Left cardiac atrium (tissue), 4 donors: ENCODE measurements around the gene TXN. TPM values are rescaled to one million over a fixed set of nuclear protein-coding genes. Genes with fewer than 3 reads are reported as not detected.
"Not testable (repeated sequence)": the region's sequence is repeated elsewhere in the genome, so short reads cannot be mapped to it uniquely, and the experiment has no call there.

ENCODE experiments used
- ATAC-seq, 2 donors: fragments of 200-7000 bp; cut with Tn5 transposase; one replicate each; pipeline ENCODE4 v1.9.1; 2020; ENCODE audit warnings: mild to moderate bottlenecking in 2 of 2, moderate library complexity in 2 of 2
- DNase-seq: peaks from one replicate; pipeline ENCODE4 v3.0.0-alpha.2; 2020
- intact Hi-C, 2 donors: fragments of 100-400 bp; cut with DNase I; formaldehyde crosslinking; loops; one replicate each; pipeline versions ENCODE4 v1.14.1 to v1.15.1; 2022 to 2023
- total RNA-seq, 2 donors: library from RNA; stranded (reverse); fragmentation: NEBNext Ultra II Directional; extraction: Animal tissue kit (Norgen Biotek cat#: 25700); gene quantifications; one replicate each; pipeline ENCODE4 v1.2.1, GENCODE V29; 2021
- donor health status: DM: no; HTN: yes; CAD: no.
- donor health status: DM: no; HTN: yes; CAD: no; lungs with severe emphysema.
- donor health status: DM: yes; HTN: yes; CAD: no.
- donor health status: Dilated cardiomyopathy.

Gene TXN
- total RNA-seq, 2 donors from 2014 or later = 63.8 to 89.0 TPM

DNA sequence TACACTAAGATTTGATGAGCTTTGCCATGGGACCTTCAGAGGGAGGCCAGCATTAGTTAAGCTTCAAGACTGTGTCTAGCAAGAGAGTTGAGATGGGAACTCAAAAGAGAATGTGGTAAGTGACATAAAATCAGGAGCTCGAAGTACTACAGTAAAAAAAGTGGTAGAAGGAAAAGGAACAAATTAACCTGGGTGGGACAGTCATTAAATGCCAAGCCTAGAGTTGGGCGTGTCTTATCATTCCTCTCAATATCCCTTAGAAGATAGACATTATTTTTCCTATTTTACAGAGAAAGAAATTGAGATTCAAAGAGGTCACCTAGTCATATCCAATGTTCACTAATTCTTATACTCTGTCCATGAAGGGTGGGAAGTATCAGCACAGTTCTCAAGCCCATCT is 3.3 kb upstream of the TXN start:
- no peak for ATAC-seq
- DNase-seq = no peak
- intact Hi-C loops = no loop called here

- DNase-seq = no peak
- intact Hi-C loops = no loop called here
- no peak for ATAC-seq
Measured at GRCh38 chr9:110258690-110259091, 2.4 kb upstream of the TXN start.

- ATAC-seq (no peak), DNase-seq (no peak)
- intact Hi-C loops = no loop called here
Measured at GRCh38 chr9:110257956-110258355, 1.6 kb upstream of the TXN start.

DNA sequence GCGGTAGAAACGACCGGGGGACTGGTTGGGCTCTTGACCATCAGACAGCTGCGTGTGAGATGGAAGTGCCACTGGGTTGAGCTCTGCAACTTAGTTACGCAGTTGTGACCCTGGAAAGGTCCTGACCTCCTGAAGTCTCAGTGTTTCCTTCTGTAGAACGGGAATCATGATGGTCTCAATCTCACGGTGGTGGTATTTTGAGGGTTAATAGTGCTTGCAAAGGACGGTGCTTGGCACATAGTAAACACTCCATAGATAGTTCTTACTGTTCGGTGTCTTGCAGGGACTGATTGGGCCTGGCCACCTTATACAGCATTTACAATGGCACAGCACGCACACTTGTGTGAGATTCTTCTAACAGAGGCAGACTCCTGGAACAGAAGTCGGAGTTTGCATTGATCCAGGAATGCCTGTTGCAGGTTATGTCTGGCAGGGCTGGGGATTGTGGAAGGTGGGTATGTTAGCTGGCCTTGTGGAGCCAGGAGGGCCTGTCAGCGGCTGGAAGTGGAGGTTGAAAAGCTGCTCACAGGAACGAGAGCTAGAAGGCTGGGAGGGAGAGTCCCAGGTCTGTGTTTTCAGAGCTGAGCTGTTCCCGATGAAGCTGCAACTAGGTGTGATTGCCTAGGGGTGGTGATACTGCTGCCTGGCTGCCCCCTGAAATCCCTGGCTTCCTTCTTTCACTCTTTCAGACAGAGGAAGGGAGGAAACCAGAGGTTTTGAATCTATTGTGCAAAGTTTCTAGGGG is 962 bp upstream of the TXN start:
- DNase-seq (peak; percentile 26), ATAC-seq (peak in 1 of 2 donors; percentile 2)
- intact Hi-C loops = no loop called here

- ATAC-seq = peak; percentile 41 to 51
- intact Hi-C loops = no loop called here
- DNase-seq = peak; percentile 68
Measured at GRCh38 chr9:110255463-110256379, 586 bp downstream of the TXN start.

DNA sequence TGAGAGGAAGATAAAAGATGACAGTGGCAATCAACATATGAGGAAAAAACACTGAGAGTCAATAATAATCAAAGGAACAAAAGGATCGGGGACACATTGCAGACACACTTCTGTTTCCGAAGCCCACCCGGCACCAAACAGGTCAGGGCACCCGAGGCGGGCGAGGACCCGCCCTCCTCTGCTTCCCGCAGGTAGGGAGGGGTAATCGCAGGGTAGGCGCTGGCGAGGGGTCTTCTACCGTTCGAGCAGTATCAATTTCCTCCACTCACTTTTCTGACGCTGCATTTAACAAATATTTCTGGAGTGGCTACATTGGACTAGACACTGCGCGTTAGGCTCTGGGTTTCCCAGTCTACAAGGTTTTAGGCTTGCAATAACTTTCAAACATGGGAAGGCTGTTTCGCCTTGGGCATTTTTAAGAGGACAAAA is 1.3 kb downstream of the TXN start:
- intact Hi-C loops = no loop called here
- no peak for ATAC-seq

GRCh38 chr9:110254500-110254899 is 1.8 kb downstream of the TXN start:
- ATAC-seq (no peak), DNase-seq (no peak)
- intact Hi-C loops = no loop called here

More for the DNA sequence above, 1.3 kb downstream of the TXN start:
- no peak for DNase-seq

GRCh38 chr9:110252509-110253139 is 3.7 kb downstream of the TXN start:
- no peak for ATAC-seq
- DNase-seq = no peak
- intact Hi-C loops = no loop called here

DNA sequence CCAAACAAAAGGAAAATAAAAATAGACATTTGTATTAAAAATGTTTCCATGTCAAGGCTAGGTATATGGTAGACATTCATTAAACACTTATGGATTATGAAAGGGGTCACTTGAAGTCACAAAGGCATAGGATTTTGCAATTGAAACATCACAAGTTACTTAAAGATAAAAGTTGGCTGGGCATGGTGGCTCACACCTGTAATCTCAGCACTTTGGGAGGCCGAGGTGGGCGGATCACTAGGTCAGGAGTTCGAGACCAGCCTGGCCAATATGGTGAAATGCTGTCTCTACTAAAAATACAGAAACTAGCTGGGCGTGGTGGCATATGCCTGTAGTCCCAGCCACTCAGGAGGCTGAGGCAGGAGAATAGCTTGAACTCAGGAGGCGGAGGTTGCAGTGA is 4.5 kb downstream of the TXN start:
- ATAC-seq, DNase-seq, intact Hi-C loops: not testable (repeated sequence)

DNA sequence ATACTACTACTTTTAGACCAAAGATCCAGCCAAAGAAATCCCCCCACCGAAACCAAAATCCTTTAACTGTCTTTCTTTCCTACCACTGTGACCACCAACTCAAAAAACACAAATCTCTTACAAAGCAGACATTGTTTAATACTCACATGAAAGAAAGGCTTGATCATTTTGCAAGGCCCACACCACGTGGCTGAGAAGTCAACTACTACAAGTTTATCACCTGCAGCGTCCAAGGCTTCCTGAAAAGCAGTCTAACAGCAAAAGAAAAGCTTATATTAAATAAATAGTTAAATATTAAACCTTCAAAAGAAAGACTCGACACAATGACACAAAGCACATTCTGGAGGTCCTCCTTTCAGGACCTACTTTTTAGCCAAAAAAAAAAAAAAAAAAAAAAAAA is 5.1 kb downstream of the TXN start:
- intact Hi-C loops = no loop called here
- ATAC-seq = no peak

GRCh38 chr9:110249603-110250002 is 6.7 kb downstream of the TXN start:
- DNase-seq (no peak), ATAC-seq (no peak)
- intact Hi-C loops = no loop called here

More for the DNA sequence above, 5.1 kb downstream of the TXN start:
- no peak for DNase-seq

DNA sequence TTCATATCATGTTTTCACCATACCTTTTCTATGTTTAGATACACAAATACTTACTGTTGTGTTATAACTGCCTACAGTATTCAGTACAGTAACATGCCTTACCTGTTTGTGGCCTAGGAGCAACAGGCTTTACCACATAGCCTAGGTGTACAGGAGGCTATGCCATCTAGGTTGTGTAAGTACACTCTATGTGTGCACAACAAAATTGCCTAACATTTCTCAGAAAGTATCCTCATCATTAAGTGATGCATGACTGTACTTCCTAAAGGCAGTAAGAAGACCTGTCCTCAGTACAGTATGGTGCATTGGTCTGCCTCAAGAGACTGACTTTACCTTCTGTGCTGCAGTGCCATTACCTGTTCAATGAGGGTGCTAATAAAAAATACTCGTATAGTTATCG is 7.9 kb downstream of the TXN start:
- intact Hi-C loops = no loop called here
- no peak for DNase-seq
- no peak for ATAC-seq

DNA sequence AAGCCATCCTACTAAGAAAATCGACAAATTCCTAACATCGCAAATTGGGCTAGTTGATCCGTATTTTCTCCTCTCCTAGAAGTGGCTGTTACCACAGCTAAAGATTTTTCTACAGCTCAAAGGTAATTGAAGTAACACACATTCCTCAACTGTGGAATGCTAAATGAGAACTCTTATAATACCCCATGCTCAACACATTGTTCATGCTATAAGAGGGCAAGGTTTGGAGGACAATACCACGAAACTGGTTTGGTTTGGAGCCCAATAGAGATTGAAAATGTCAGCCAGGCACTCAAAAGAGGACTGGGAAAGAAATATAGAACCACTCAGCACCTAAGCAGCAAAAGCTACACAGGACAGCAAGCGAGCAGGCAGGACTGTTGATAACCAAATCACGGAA is 10.1 kb downstream of the TXN start:
- ATAC-seq = no peak
- intact Hi-C loops = no loop called here
- no peak for DNase-seq

DNA sequence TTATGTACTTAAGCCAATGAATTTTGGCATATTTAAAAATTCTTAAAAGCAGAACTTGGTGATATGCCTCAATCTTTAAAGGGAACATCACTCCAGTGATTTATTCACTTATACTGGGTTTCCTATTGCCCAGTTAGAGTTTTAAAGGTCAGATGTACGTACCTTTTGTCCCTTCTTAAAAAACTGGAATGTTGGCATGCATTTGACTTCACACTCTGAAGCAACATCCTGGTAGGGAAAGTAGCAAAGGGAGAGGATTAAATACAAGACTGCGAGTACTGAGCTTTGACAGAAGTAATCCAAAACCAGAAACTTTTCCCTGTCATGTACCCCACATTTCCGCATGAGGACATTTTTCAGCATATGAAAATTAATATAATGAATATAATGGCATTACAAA is 11.7 kb downstream of the TXN start:
- no peak for ATAC-seq
- no peak for DNase-seq
- intact Hi-C loops = no loop called here

GRCh38 chr9:110241858-110242321 is 14.4 kb downstream of the TXN start:
- ATAC-seq (no peak), DNase-seq (no peak)
- intact Hi-C loops = no loop called here

DNA sequence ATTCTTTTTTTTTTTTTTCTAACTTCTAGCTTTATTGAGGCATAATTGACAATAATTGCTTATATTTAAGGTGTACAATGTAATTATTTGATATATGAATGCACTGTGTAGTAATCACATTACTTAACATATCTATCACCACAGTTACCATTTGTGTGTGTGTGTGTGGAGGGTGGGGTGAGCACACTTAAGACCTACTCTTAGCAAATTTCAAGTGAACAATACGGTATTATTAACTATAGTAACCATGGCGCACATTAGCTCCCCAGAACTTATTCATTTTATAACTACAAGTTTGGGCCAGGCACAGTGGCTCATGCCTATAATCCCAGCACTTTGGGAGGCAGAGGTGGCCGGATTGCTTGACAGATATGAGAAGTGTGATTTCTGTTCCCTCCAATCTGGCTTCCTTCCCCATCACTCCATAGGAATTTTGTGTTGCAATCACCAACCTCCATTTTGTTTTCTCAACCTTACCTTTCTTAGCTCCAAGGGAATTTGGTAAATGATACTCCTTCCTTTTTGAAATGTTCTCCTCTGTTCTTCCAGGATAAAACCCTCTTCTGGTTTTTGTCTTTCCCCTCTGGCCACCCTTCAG is 14.9 kb downstream of the TXN start:
- intact Hi-C loops = no loop called here
- no peak for ATAC-seq
- DNase-seq = no peak

DNA sequence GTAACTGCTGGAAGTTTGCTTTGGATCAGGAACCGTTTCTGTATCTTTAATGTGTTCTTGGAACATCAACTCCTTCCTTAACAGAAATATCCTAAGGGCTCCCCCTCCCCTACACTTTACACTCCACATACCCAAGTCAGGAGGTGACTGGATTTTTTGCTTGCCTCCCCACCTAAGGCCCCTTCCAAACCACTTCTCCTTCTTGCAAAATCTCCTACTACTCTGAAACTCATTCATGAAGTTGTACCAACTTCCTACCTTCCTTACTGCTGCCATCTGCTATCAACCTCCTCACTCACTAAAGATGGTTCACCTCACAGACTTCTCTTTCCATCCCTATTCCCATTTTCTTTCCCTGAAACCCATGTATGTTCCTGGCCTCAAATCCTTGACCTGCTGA is 16.1 kb downstream of the TXN start:
- DNase-seq = no peak
- intact Hi-C loops = no loop called here
- no peak for ATAC-seq

GRCh38 chr9:110228321-110228720 is 28.0 kb downstream of the TXN start:
- intact Hi-C loops = no loop called here
- no peak for ATAC-seq

GRCh38 chr9:110224583-110224982 is 31.7 kb downstream of the TXN start:
- intact Hi-C loops = no loop called here

More at GRCh38 chr9:110228321-110228720, 28.0 kb downstream of the TXN start:
- DNase-seq = no peak

More at GRCh38 chr9:110224583-110224982, 31.7 kb downstream of the TXN start:
- ATAC-seq = no peak
- no peak for DNase-seq
